ENCODE results near the gene RASA2. TPM values are rescaled to one million over a fixed set of nuclear protein-coding genes. Genes with fewer than 3 reads are reported as not detected.
"Not testable (repeated sequence)": the region's sequence is repeated elsewhere in the genome, so short reads cannot be mapped to it uniquely, and the experiment has no call there.

The RASA2 gene
- total RNA-seq, 1 donor from 2014 or later: 34.2 TPM

- no peak for DNase-seq (ENCODE audit: low spot score)
Observed at GRCh38 chr3:141532609-141533008, 45.8 kb downstream of the RASA2 start.

- DNase-seq (ENCODE audit: low spot score): not testable (repeated sequence)
Observed at GRCh38 chr3:141536017-141536416, 49.2 kb downstream of the RASA2 start.

GRCh38 chr3:141537856-141538255 is 51.0 kb downstream of the RASA2 start:
- DNase-seq (ENCODE audit: low spot score): no peak

- DNase-seq (ENCODE audit: low spot score): no peak
Observed at GRCh38 chr3:141538568-141539240, 51.9 kb downstream of the RASA2 start.

- no peak for DNase-seq (ENCODE audit: low spot score)
Observed at GRCh38 chr3:141539431-141540187, 52.8 kb downstream of the RASA2 start.

GRCh38 chr3:141540531-141540930 is 53.7 kb downstream of the RASA2 start:
- no peak for DNase-seq (ENCODE audit: low spot score)

- DNase-seq (ENCODE audit: low spot score): no peak
Observed at GRCh38 chr3:141542202-141542969, 55.6 kb downstream of the RASA2 start.

- DNase-seq (ENCODE audit: low spot score): no peak
Observed at GRCh38 chr3:141542989-141543388, 56.2 kb downstream of the RASA2 start.

- DNase-seq (ENCODE audit: low spot score): no peak
Observed at GRCh38 chr3:141544697-141545096, 57.9 kb downstream of the RASA2 start.

- no peak for DNase-seq (ENCODE audit: low spot score)
Observed at GRCh38 chr3:141546081-141546480, 59.3 kb downstream of the RASA2 start.

- DNase-seq (ENCODE audit: low spot score): no peak
Observed at GRCh38 chr3:141546586-141546985, 59.8 kb downstream of the RASA2 start.

- DNase-seq (ENCODE audit: low spot score): no peak
Observed at GRCh38 chr3:141547791-141548190, 61.0 kb downstream of the RASA2 start.

GRCh38 chr3:141550926-141551665 is 64.3 kb downstream of the RASA2 start:
- DNase-seq (ENCODE audit: low spot score): no peak

- no peak for DNase-seq (ENCODE audit: low spot score)
Observed at GRCh38 chr3:141552440-141552991, 65.7 kb downstream of the RASA2 start.

- no peak for DNase-seq (ENCODE audit: low spot score)
Observed at GRCh38 chr3:141553055-141553454, 66.2 kb downstream of the RASA2 start.

- no peak for DNase-seq (ENCODE audit: low spot score)
Observed at GRCh38 chr3:141556034-141556433, 69.2 kb downstream of the RASA2 start.

- peak; percentile 44 for DNase-seq (ENCODE audit: low spot score)
Observed at GRCh38 chr3:141557961-141558706, 71.3 kb downstream of the RASA2 start.

GRCh38 chr3:141561426-141562034 is 74.7 kb downstream of the RASA2 start:
- DNase-seq (ENCODE audit: low spot score): no peak

GRCh38 chr3:141564241-141564640 is 77.4 kb downstream of the RASA2 start:
- DNase-seq (ENCODE audit: low spot score): no peak

GRCh38 chr3:141570068-141570467 is 83.2 kb downstream of the RASA2 start:
- DNase-seq (ENCODE audit: low spot score): no peak

All from ureter (tissue), 1 donor.